PC-3 (cell line): ENCODE measurements around the gene PLCL1. TPM values are rescaled to one million over a fixed set of nuclear protein-coding genes. Genes with fewer than 3 reads are reported as not detected.

Experiments
- ATAC-seq: fragments of 200-7000 bp; cut with Tn5 transposase; 2 replicates; pipeline ENCODE4 v1.9.1; 2020; ENCODE audit warnings: mild to moderate bottlenecking, moderate library complexity
- BruUV-seq: library from RNA; stranded (reverse); fragments of 400-500 nt; replicated peaks from 2 replicates; lab custom pipeline; 2021; lab: Mats Ljungman, UMichigan
- CTCF ChIA-PET: fragments of 300-600 bp; sonication (Branson Sonifier 250); formaldehyde crosslinking; loops from one replicate; lab custom pipeline; 2022; ENCODE audit warnings: antibody characterized with exemption; lab: Charles Lee
- POLR2A ChIA-PET: fragments of 300-600 bp; sonication (Branson Sonifier 250); formaldehyde crosslinking; loops from one replicate; lab custom pipeline; 2022; ENCODE audit warnings: antibody characterized with exemption; ENCODE audit not compliant: unreplicated experiment; lab: Charles Lee
- DNase-seq: peaks from one replicate; pipeline ENCODE4 v3.0.0-alpha.2; 2015
- H2AFZ ChIP-seq: fragments of 300-600 bp; sonication (generic); 2 replicates; pipeline ENCODE4 v1.6.0; 2016; ENCODE audit warnings: antibody characterized with exemption, low read length
- H3F3A ChIP-seq: fragments of 300-600 bp; sonication (generic); one replicate; pipeline ENCODE4 v1.6.0; 2017; ENCODE audit warnings: antibody characterized with exemption, low read length, control low read depth, mild to moderate bottlenecking; ENCODE audit not compliant: unreplicated experiment
- H3K27ac ChIP-seq: fragments of 300-600 bp; sonication (generic); 2 replicates; pipeline ENCODE4 v1.5.1; 2016; ENCODE audit warnings: mild to moderate bottlenecking, low read length
- H3K27me3 ChIP-seq: fragments of 300-600 bp; sonication (generic); 2 replicates; pipeline ENCODE4 v1.6.1; 2016; ENCODE audit warnings: low read length, mixed read lengths
- H3K36me3 ChIP-seq: fragments of 300-600 bp; sonication (generic); 2 replicates; pipeline ENCODE4 v1.6.1; 2016; ENCODE audit warnings: low read depth, mixed run types, low read length, mixed read lengths
- H3K4me1 ChIP-seq: fragments of 300-600 bp; sonication (generic); 2 replicates; pipeline ENCODE4 v1.5.1; 2016; ENCODE audit warnings: low read length; ENCODE audit not compliant: insufficient read depth
- H3K4me2 ChIP-seq: fragments of 300-600 bp; sonication (generic); 2 replicates; pipeline ENCODE4 v1.6.0; 2016; ENCODE audit warnings: low read length
- H3K4me3 ChIP-seq: fragments of 300-600 bp; sonication (generic); 2 replicates; pipeline ENCODE4 v1.5.1; 2016; ENCODE audit warnings: mild to moderate bottlenecking, low read length, mixed read lengths
- H3K79me2 ChIP-seq: fragments of 300-600 bp; sonication (generic); 2 replicates; pipeline ENCODE4 v1.6.1; 2017; ENCODE audit warnings: low read length, mixed read lengths
- H3K9ac ChIP-seq: fragments of 300-600 bp; sonication (generic); 2 replicates; pipeline ENCODE4 v1.6.0; 2016; ENCODE audit warnings: mild to moderate bottlenecking, low read length
- H3K9me2 ChIP-seq: fragments of 300-600 bp; sonication (generic); replicated peaks from 2 replicates; pipeline ENCODE4 v1.6.1; 2016; ENCODE audit warnings: mixed run types, low read length, mixed read lengths
- H3K9me3 ChIP-seq: fragments of 300-600 bp; sonication (generic); 2 replicates; pipeline ENCODE4 v1.6.1; 2016; ENCODE audit warnings: low read length, mixed read lengths
- H4K20me1 ChIP-seq: fragments of 300-600 bp; sonication (generic); 2 replicates; pipeline ENCODE4 v1.6.1; 2016; ENCODE audit warnings: low read length, mixed read lengths
- EZH2 ChIP-seq: fragments of 300-600 bp; sonication (generic); IDR thresholded peaks from one replicate; pipeline ENCODE4 v1.6.1; 2017; ENCODE audit warnings: antibody characterized with exemption, mild to moderate bottlenecking, low read length; ENCODE audit not compliant: unreplicated experiment
- EZH2phosphoT487 ChIP-seq: fragments of 300-600 bp; sonication (generic); IDR thresholded peaks from 2 replicates; pipeline ENCODE4 v1.6.1; 2018; ENCODE audit warnings: mild to moderate bottlenecking, antibody characterized with exemption, low read length, borderline replicate concordance
- intact Hi-C: fragments of 100-400 bp; cut with micrococcal nuclease; formaldehyde crosslinking; loops from 2 replicates; pipeline ENCODE4 v1.9.0; 2023
- total RNA-seq: library from RNA; depleted of rRNA; stranded (reverse); fragments of >200 nt; gene quantifications from 2 replicates; pipeline ENCODE4 v1.2.3, GENCODE V29; 2014
- TF ChIP-seq, protein P1 (sequence below): fragments of 300-600 bp; sonication (generic); conservative IDR thresholded peaks from 2 replicates; pipeline ENCODE4 v1.5.1; 2017; ENCODE audit warnings: antibody characterized with exemption, low read depth, mild to moderate bottlenecking, low read length

The PLCL1 gene
- total RNA-seq, 1 experiment from 2014 or later = not detected

- no peaks in the 10 kb centered on the region for H3K9me2 ChIP-seq
- intact Hi-C loops = no loop called here
- ATAC-seq = peak; percentile 18; the same call in 1 of the 2 replicates
- no peak overlapping the region for H3K4me2 ChIP-seq
- H3K4me3 ChIP-seq = no peak overlapping the region
- no peak overlapping the region for H3K9ac ChIP-seq
- H3K79me2 ChIP-seq = no peaks in the 10 kb centered on the region
- DNase-seq = peak; percentile 26
- H3K27me3 ChIP-seq = peaks cover 12% of the 10 kb centered on the region
- TF ChIP-seq EZH2 = no peak
- no peak for TF ChIP-seq EZH2phosphoT487
- TF ChIP-seq, protein P1, sequence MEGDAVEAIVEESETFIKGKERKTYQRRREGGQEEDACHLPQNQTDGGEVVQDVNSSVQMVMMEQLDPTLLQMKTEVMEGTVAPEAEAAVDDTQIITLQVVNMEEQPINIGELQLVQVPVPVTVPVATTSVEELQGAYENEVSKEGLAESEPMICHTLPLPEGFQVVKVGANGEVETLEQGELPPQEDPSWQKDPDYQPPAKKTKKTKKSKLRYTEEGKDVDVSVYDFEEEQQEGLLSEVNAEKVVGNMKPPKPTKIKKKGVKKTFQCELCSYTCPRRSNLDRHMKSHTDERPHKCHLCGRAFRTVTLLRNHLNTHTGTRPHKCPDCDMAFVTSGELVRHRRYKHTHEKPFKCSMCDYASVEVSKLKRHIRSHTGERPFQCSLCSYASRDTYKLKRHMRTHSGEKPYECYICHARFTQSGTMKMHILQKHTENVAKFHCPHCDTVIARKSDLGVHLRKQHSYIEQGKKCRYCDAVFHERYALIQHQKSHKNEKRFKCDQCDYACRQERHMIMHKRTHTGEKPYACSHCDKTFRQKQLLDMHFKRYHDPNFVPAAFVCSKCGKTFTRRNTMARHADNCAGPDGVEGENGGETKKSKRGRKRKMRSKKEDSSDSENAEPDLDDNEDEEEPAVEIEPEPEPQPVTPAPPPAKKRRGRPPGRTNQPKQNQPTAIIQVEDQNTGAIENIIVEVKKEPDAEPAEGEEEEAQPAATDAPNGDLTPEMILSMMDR = no peak
- H3F3A ChIP-seq = no peaks in the 10 kb centered on the region
- H3K27ac ChIP-seq = no peak overlapping the region
- H3K36me3 ChIP-seq = no peaks in the 10 kb centered on the region
- no TSS peak for BruUV-seq
- H4K20me1 ChIP-seq = no peaks in the 10 kb centered on the region
- no peaks in the 10 kb centered on the region for H3K9me3 ChIP-seq
- ChIA-PET POLR2A (no interaction called here), CTCF (no interaction called here)
- H2AFZ ChIP-seq = no peak overlapping the region
- no peaks in the 10 kb centered on the region for H3K4me1 ChIP-seq
Observed at GRCh38 chr2:197873293-197873701, 68.9 kb downstream of the PLCL1 start.

DNA sequence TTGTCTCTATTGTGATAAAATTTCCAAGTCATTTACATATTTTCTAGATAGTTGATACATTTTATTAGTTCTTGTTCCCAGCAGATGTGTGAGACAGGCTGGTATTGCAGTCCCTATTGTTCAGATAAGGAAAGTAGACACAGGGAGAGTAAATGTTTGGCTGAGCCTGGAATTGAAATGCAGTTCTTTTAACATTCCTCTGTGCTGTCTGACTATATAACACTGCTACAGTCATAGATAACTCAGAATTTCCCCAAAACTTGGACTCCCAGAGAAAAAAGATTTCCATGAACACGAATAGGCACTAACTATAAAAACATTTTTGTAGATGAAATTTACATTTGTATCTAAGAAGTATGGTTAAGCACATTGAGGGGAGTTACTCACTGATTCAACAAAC, 71.4 kb downstream of the PLCL1 start:
- Histone ChIP-seq H3K9me2 (no peaks in the 10 kb centered on the region), H3K27me3 (peaks cover 7% of the 10 kb centered on the region; the same call in 1 of the 2 replicates), H3K4me1 (no peaks in the 10 kb centered on the region), H3K9me3 (no peaks in the 10 kb centered on the region), H3K9ac (no peak overlapping the region), H3K79me2 (no peaks in the 10 kb centered on the region), H3F3A (no peaks in the 10 kb centered on the region), H3K27ac (no peak overlapping the region), H3K4me3 (no peak overlapping the region), H2AFZ (no peak overlapping the region), H4K20me1 (no peaks in the 10 kb centered on the region), H3K36me3 (no peaks in the 10 kb centered on the region), H3K4me2 (no peak overlapping the region)
- no TSS peak for BruUV-seq
- intact Hi-C loops = no loop called here
- TF ChIP-seq EZH2phosphoT487 (no peak), EZH2 (no peak)
- TF ChIP-seq, protein P1 = no peak
- ChIA-PET POLR2A (no interaction called here), CTCF (no interaction called here)
- ATAC-seq = no peak
- no peak for DNase-seq

DNA sequence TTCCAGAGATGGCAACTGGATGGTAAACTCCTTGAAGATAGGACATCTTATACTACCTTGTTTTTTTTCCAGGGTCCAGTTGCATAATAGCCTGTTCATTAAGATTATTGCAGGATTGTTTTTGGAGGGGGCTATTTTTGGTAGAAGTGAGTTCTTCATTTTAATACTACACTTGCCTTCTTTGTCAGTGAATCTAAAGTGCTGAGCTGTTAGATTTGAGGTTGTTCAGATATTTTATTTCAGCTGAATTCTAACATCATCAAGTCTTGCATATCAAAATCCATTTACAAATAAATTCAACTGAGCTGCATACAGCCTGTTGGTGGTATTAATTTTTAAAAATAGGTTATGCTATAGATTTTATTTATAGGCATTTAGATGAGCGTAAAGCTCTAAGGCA, 72.1 kb downstream of the PLCL1 start:
- H3K4me2 ChIP-seq = no peak overlapping the region
- H3F3A ChIP-seq = no peaks in the 10 kb centered on the region
- POLR2A ChIA-PET = no interaction called here
- no peak for TF ChIP-seq EZH2
- TF ChIP-seq, protein P1 = no peak
- no peak for TF ChIP-seq EZH2phosphoT487
- CTCF ChIA-PET = no interaction called here
- H4K20me1 ChIP-seq = no peaks in the 10 kb centered on the region
- no peaks in the 10 kb centered on the region for H3K9me2 ChIP-seq
- no peak overlapping the region for H2AFZ ChIP-seq
- H3K4me3 ChIP-seq = no peak overlapping the region
- H3K27me3 ChIP-seq = peaks cover 6% of the 10 kb centered on the region; the same call in 1 of the 2 replicates
- H3K9me3 ChIP-seq = no peaks in the 10 kb centered on the region
- DNase-seq (no peak), ATAC-seq (no peak)
- no peaks in the 10 kb centered on the region for H3K79me2 ChIP-seq
- no peak overlapping the region for H3K27ac ChIP-seq
- intact Hi-C loops = no loop called here
- H3K4me1 ChIP-seq = no peaks in the 10 kb centered on the region
- no peak overlapping the region for H3K9ac ChIP-seq
- no peaks in the 10 kb centered on the region for H3K36me3 ChIP-seq
- no TSS peak for BruUV-seq
